ENCODE measurements around the gene CNOT10.
"Not testable (repeated sequence)": the region's sequence is repeated elsewhere in the genome, so short reads cannot be mapped to it uniquely, and the experiment has no call there.

CNOT10 gene

GRCh38 chr3:32646761-32647160 lies 38.2 kb upstream of the CNOT10 start:
- no peak overlapping the region for H3K4me3 ChIP-seq (ENCODE audit: control insufficient read depth, low read depth, low read length)
- TF ChIP-seq CTCF (IDR thresholded peaks at IDR 0.05; ENCODE audit: control insufficient read depth, insufficient read depth, low read depth, low read length, missing control alignments): no peak
- DNase-seq (ENCODE audit: low read depth): peak; percentile 13

GRCh38 chr3:32652337-32653100 lies 32.5 kb upstream of the CNOT10 start:
- not testable (repeated sequence) for DNase-seq (ENCODE audit: low read depth); H3K4me3 ChIP-seq (ENCODE audit: control insufficient read depth, low read depth, low read length)

- H3K4me3 ChIP-seq (ENCODE audit: control insufficient read depth, low read depth, low read length): no peak overlapping the region
- no peak for TF ChIP-seq CTCF (IDR thresholded peaks at IDR 0.05; ENCODE audit: control insufficient read depth, insufficient read depth, low read depth, low read length, missing control alignments)
- no peak for DNase-seq (ENCODE audit: low read depth)
Measured at GRCh38 chr3:32655167-32655566, 29.8 kb upstream of the CNOT10 start.

GRCh38 chr3:32660634-32661033 lies 24.4 kb upstream of the CNOT10 start:
- no peak for TF ChIP-seq CTCF (IDR thresholded peaks at IDR 0.05; ENCODE audit: control insufficient read depth, insufficient read depth, low read depth, low read length, missing control alignments)
- no peak overlapping the region for H3K4me3 ChIP-seq (ENCODE audit: control insufficient read depth, low read depth, low read length)
- no peak for DNase-seq (ENCODE audit: low read depth)

GRCh38 chr3:32662647-32663046 lies 22.3 kb upstream of the CNOT10 start:
- DNase-seq (ENCODE audit: low read depth): no peak
- no peak for TF ChIP-seq CTCF (IDR thresholded peaks at IDR 0.05; ENCODE audit: control insufficient read depth, insufficient read depth, low read depth, low read length, missing control alignments)
- H3K4me3 ChIP-seq (ENCODE audit: control insufficient read depth, low read depth, low read length): no peak overlapping the region

GRCh38 chr3:32664630-32665075 lies 20.3 kb upstream of the CNOT10 start:
- not testable (repeated sequence) for H3K4me3 ChIP-seq (ENCODE audit: control insufficient read depth, low read depth, low read length); DNase-seq (ENCODE audit: low read depth)
- peak; percentile 28 for TF ChIP-seq CTCF (IDR thresholded peaks at IDR 0.05; ENCODE audit: control insufficient read depth, insufficient read depth, low read depth, low read length, missing control alignments)

GRCh38 chr3:32667072-32667582 lies 17.9 kb upstream of the CNOT10 start:
- H3K4me3 ChIP-seq (ENCODE audit: control insufficient read depth, low read depth, low read length): no peak overlapping the region
- no peak for DNase-seq (ENCODE audit: low read depth)
- no peak for TF ChIP-seq CTCF (IDR thresholded peaks at IDR 0.05; ENCODE audit: control insufficient read depth, insufficient read depth, low read depth, low read length, missing control alignments)

- DNase-seq (ENCODE audit: low read depth); H3K4me3 ChIP-seq (ENCODE audit: control insufficient read depth, low read depth, low read length): not testable (repeated sequence)
Measured at GRCh38 chr3:32669226-32669625, 15.8 kb upstream of the CNOT10 start.

- not testable (repeated sequence) for H3K4me3 ChIP-seq (ENCODE audit: control insufficient read depth, low read depth, low read length); DNase-seq (ENCODE audit: low read depth)
Measured at GRCh38 chr3:32673730-32674129, 11.3 kb upstream of the CNOT10 start.
